HG02884 (cell line): Measurements from ENCODE around the gene POLR2J.
"Not testable (repeated sequence)": the region's sequence is repeated elsewhere in the genome, so short reads cannot be mapped to it uniquely, and the experiment has no call there.

ENCODE experiments used
- ATAC-seq: cut with Tn5 transposase; IDR thresholded peaks from one replicate; pipeline ENCODE4 v1.9.1; 2021; ENCODE audit warnings: mild to moderate bottlenecking, moderate library complexity; ENCODE audit not compliant: unreplicated experiment

Gene POLR2J

GRCh38 chr7:102478314-102479208, at the start of gene POLR2J:
Gene POLR2J, minus strand, starts transcription at chr7:102478922. Its CDS starts 62 bp downstream, at chr7:102478860.
- ATAC-seq = peak; percentile 71

- ATAC-seq = not testable (repeated sequence)
Observed at GRCh38 chr7:102527822-102528793, 49.4 kb upstream of the POLR2J start.

- ATAC-seq = not testable (repeated sequence)
Observed at GRCh38 chr7:102527182-102527581, 48.5 kb upstream of the POLR2J start.

- not testable (repeated sequence) for ATAC-seq
Observed at GRCh38 chr7:102524803-102525202, 46.1 kb upstream of the POLR2J start.

GRCh38 chr7:102520797-102521196, 42.1 kb upstream of the POLR2J start:
- not testable (repeated sequence) for ATAC-seq

GRCh38 chr7:102517550-102518147, 38.9 kb upstream of the POLR2J start, which contains the start of gene RASA4B:
Gene RASA4B, minus strand, starts transcription at chr7:102517777. Its CDS starts 67 bp downstream, at chr7:102517710.
- ATAC-seq = peak; percentile 67

GRCh38 chr7:102516951-102517350, 38.2 kb upstream of the POLR2J start:
- not testable (repeated sequence) for ATAC-seq

GRCh38 chr7:102515889-102516288, 37.2 kb upstream of the POLR2J start:
- not testable (repeated sequence) for ATAC-seq

GRCh38 chr7:102514881-102515721, 36.4 kb upstream of the POLR2J start:
- peak; percentile 73 for ATAC-seq

GRCh38 chr7:102512642-102513221, 34.0 kb upstream of the POLR2J start:
- not testable (repeated sequence) for ATAC-seq

GRCh38 chr7:102511860-102512522, 33.3 kb upstream of the POLR2J start:
- ATAC-seq = peak; percentile 29

- ATAC-seq = not testable (repeated sequence)
Observed at GRCh38 chr7:102510575-102510974, 31.9 kb upstream of the POLR2J start.

GRCh38 chr7:102507410-102508088, 28.8 kb upstream of the POLR2J start:
- ATAC-seq = not testable (repeated sequence)

GRCh38 chr7:102505298-102506185, 26.8 kb upstream of the POLR2J start:
- ATAC-seq = not testable (repeated sequence)

GRCh38 chr7:102503141-102503540, 24.4 kb upstream of the POLR2J start:
- not testable (repeated sequence) for ATAC-seq

- not testable (repeated sequence) for ATAC-seq
Observed at GRCh38 chr7:102498321-102498720, 19.6 kb upstream of the POLR2J start.

- not testable (repeated sequence) for ATAC-seq
Observed at GRCh38 chr7:102497308-102497707, 18.6 kb upstream of the POLR2J start.
